Uterus (tissue), 4 donors: ENCODE data around the gene GRK2. TPM values are rescaled to one million over a fixed set of nuclear protein-coding genes. Genes with fewer than 3 reads are reported as not detected.

Experiments used
- DNase-seq, 2 donors: peaks; one replicate each; pipeline ENCODE4 v3.0.0-alpha.2; 2019 to 2020
- H3K27ac ChIP-seq, 2 donors: fragments of 200-600 bp; sonication (generic); 1 replicate in 1 of 2; 2 replicates in 1 of 2; pipeline ENCODE4 v1.5.1; 2016 to 2018
- H3K27me3 ChIP-seq, 2 donors: fragments of 200-600 bp; sonication (generic); one replicate each; pipeline ENCODE4 v1.5.1; 2018 to 2019; ENCODE audit warnings: control low read depth in 1 of 2
- H3K36me3 ChIP-seq, 2 donors: fragments of 200-600 bp; sonication (generic); one replicate each; pipeline ENCODE4 v1.5.1; 2019; ENCODE audit warnings: control low read depth in 1 of 2
- H3K4me1 ChIP-seq, 2 donors: fragments of 200-600 bp; sonication (generic); one replicate each; pipeline ENCODE4 v1.5.1; 2018 to 2019; ENCODE audit warnings: control low read depth in 1 of 2
- H3K4me3 ChIP-seq, 2 donors: fragments of 200-600 bp; sonication (generic); 1 replicate in 1 of 2; 2 replicates in 1 of 2; pipeline ENCODE4 v1.5.1; 2018 to 2019; ENCODE audit warnings: mild to moderate bottlenecking in 1 of 2
- H3K9me3 ChIP-seq, 2 donors: fragments of 200-600 bp; sonication (generic); one replicate each; pipeline ENCODE4 v1.5.1; 2019; ENCODE audit warnings: control low read depth in 1 of 2
- POLR2A ChIP-seq, 2 donors: fragments of 450-650 bp; IDR thresholded peaks; one replicate each; pipeline ENCODE4 v1.6.1; 2016; ENCODE audit warnings: antibody characterized with exemption in 2 of 2, mild to moderate bottlenecking in 1 of 2, moderate library complexity in 1 of 2
- intact Hi-C: fragments of 100-400 bp; cut with DNase I; formaldehyde crosslinking; loops from one replicate; pipeline ENCODE4 v1.15.1; 2023; ENCODE audit warnings: low total_unique reads
- total RNA-seq, 4 donors: library from RNA; depleted of rRNA in 3 of 4; stranded (reverse); fragments of >200 nt in 3 of 4; gene quantifications; one replicate each; pipeline versions ENCODE4 v1.1.0 to v1.2.4, GENCODE V29; 2014 to 2023
- TF ChIP-seq, protein P1 (sequence below), 4 experiments: fragments of 200-600 bp in 2 of 4; fragments of 450-650 bp in 2 of 4; sonication (generic) in 2 of 4; IDR thresholded peaks; one replicate each; pipeline ENCODE4 v1.5.1; 2016 to 2019; ENCODE audit warnings: antibody characterized with exemption in 4 of 4, mild to moderate bottlenecking in 2 of 4, moderate library complexity in 1 of 4
- donor health status: DM: yes; HTN: yes; CAD: no.

Gene GRK2
- total RNA-seq, 4 donors from 2014 or later = 25.0 to 93.8 (median 64.2) TPM

DNA sequence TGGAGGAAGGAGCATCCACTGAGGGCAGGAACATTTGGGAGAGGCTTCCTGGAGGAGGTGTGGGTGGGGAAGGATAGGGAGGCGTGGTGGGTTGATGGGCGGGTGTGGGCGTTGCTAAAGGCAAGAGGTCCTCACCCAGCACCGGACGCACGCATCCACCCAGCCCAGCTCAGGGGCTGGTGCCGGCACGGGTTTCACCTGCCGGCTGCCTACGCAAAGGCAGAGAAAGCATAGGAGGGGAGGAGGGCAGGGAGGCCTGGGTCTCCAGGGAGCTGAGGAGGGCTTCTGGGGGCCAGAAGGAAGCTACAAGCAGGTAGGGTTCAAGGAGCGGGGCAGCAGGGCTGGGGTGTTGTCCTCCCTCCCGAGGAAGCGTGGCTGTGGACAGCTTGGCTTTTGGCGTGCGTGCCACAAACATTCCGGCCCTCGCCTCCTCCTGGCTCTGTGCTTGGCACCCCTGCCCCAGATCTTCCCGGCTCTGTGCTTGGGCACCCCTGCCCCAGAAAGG is 44.8 kb downstream of the GRK2 start:
- no peak for DNase-seq
- no peaks in the 10 kb centered on the region for H3K36me3 ChIP-seq

DNA sequence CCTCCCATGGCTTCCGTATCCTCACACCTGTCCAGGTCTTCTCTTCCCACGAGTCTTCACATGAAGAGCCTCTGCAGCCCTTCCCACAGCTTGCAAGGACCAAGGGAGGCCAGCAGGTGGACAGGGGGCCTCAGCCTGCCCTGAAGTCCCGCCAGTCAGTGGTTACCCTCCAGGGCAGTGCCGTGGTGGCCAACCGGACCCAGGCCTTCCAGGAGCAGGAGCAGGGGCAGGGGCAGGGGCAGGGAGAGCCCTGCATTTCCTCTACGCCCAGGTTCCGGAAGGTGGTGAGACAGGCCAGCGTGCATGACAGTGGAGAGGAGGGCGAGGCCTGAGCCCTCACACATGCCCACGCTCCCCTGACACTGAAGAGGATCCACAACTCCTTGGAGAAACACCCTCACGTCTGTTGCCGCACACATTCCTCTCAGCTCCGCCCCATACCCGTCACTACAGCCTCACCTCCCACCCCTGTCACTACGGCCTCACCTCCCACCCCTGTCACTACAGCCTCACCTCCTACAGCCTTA is 45.3 kb downstream of the GRK2 start:
- H3K4me3 ChIP-seq = no peak overlapping the region
- TF ChIP-seq, protein P1, sequence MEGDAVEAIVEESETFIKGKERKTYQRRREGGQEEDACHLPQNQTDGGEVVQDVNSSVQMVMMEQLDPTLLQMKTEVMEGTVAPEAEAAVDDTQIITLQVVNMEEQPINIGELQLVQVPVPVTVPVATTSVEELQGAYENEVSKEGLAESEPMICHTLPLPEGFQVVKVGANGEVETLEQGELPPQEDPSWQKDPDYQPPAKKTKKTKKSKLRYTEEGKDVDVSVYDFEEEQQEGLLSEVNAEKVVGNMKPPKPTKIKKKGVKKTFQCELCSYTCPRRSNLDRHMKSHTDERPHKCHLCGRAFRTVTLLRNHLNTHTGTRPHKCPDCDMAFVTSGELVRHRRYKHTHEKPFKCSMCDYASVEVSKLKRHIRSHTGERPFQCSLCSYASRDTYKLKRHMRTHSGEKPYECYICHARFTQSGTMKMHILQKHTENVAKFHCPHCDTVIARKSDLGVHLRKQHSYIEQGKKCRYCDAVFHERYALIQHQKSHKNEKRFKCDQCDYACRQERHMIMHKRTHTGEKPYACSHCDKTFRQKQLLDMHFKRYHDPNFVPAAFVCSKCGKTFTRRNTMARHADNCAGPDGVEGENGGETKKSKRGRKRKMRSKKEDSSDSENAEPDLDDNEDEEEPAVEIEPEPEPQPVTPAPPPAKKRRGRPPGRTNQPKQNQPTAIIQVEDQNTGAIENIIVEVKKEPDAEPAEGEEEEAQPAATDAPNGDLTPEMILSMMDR (IDR thresholded peaks at IDR 0.05) = no peak
- no peak for TF ChIP-seq POLR2A (IDR thresholded peaks at IDR 0.05)
- H3K27ac ChIP-seq = no peak overlapping the region
- intact Hi-C loops = no loop called here
- no peaks in the 10 kb centered on the region for H3K4me1 ChIP-seq
- H3K36me3 ChIP-seq = no peaks in the 10 kb centered on the region
- H3K27me3 ChIP-seq = no peaks in the 10 kb centered on the region
- DNase-seq = no peak
- no peaks in the 10 kb centered on the region for H3K9me3 ChIP-seq

More for the DNA sequence above, 44.8 kb downstream of the GRK2 start:
- Histone ChIP-seq H3K9me3 (no peaks in the 10 kb centered on the region), H3K27ac (no peak overlapping the region), H3K4me3 (no peak overlapping the region), H3K27me3 (no peaks in the 10 kb centered on the region), H3K4me1 (no peaks in the 10 kb centered on the region)
- no peak for TF ChIP-seq POLR2A (IDR thresholded peaks at IDR 0.05)
- TF ChIP-seq, protein P1 (IDR thresholded peaks at IDR 0.05) = no peak
- intact Hi-C loops = no loop called here

DNA sequence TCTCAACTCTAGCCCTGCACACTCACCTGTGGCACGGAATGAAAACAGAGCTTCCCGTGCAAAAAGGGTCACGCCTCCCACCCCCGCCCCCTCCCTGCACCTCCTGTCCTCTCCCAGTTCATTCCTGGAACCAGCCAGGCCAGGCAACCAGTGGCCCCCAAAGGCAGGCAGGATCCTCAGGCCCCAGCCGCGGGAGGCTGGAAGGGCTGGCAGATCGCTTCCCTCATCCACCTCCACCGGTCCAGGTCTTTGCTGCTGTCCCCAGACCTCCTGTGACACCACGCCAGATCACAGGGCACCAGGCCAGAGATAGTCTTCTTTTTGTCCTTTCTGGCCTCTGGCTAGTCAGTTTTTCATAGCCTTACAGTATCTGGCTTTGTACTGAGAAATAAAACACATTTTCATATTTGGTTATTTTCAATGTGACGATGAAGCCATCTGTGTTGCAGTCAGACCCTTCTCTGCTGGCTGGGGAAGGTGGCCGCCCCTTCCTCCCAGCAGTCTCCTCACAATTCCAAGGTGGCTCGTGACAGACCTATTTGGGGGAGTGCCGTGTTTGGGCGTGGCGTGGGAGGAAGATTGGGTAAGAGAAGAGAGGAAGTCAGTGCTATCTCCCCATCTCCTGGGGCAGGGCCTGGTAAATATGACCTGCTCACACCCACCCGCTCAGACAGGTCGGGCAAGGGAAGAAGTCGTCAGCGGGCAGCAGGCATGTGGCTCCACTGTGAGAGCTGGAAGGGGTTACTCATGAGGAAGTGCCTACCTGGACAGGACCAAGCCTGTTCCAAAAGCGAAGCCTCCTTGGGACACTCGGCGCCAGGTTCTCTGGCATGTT is 46.1 kb downstream of the GRK2 start:
- H3K9me3 ChIP-seq = no peaks in the 10 kb centered on the region
- no peaks in the 10 kb centered on the region for H3K4me1 ChIP-seq
- H3K27ac ChIP-seq = no peak overlapping the region
- H3K27me3 ChIP-seq = no peaks in the 10 kb centered on the region
- intact Hi-C loops = no loop called here
- TF ChIP-seq, protein P1 (IDR thresholded peaks at IDR 0.05) = no peak
- no peak for TF ChIP-seq POLR2A (IDR thresholded peaks at IDR 0.05)
- no peak for DNase-seq
- no peaks in the 10 kb centered on the region for H3K36me3 ChIP-seq
- H3K4me3 ChIP-seq = no peak overlapping the region

DNA sequence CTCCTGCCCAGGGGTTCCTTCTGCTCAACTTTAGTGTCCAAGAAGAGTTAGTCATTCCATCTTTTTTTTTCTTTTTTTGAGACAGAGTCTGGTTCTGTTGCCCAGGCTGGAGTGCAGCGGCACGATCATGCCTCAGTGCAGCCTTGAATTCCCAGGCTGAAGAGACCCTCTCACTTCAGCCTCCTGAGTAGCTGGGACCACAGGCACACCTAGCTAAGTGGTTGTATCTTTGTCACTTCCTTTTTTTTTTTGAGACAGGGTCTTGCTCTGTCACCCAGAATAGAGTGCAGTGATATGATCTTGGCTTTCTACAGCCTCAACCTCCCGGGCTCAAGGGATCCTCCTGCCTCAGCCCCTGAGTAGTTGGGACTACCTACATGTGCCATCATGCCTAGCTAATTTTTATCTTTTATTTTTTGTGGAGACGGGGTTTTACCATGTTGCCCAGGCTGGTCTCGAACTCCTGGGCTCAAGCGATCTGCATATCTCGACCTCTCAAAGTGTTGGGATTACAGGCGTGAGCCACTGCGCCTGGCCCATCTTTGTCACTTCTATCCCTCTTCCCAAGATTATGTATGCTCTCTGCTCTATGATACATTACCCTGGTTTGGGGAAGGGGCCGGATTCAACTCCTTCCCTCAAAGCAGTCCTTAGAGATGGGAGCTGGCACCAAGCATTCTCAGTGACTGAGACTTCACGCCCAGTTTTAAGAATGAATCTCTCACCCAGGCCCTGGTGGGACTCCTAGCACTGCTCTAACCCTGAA is 47.0 kb downstream of the GRK2 start:
- Histone ChIP-seq H3K27ac (no peak overlapping the region), H3K27me3 (no peaks in the 10 kb centered on the region), H3K36me3 (no peaks in the 10 kb centered on the region), H3K4me1 (no peaks in the 10 kb centered on the region), H3K4me3 (no peak overlapping the region), H3K9me3 (no peaks in the 10 kb centered on the region)
- TF ChIP-seq, protein P1 (IDR thresholded peaks at IDR 0.05) = no peak
- no peak for TF ChIP-seq POLR2A (IDR thresholded peaks at IDR 0.05)
- DNase-seq = no peak
- intact Hi-C loops = no loop called here
